ENCODE results near the gene TDRD3.
"Not testable (repeated sequence)": the region's sequence is repeated elsewhere in the genome, so short reads cannot be mapped to it uniquely, and the experiment has no call there.

The TDRD3 gene

GRCh38 chr13:60396783-60397703 is at the start of gene TDRD3:
TDRD3 (plus strand) TSS chr13:60397220; CDS start chr13:60397365, 145 bp downstream.
- peak; percentile 71 for DNase-seq

GRCh38 chr13:60347690-60348089 is 49.3 kb upstream of the TDRD3 start:
- no peak for DNase-seq

- no peak for DNase-seq
Measured at GRCh38 chr13:60348097-60348496, 48.9 kb upstream of the TDRD3 start.

GRCh38 chr13:60351326-60351725 is 45.7 kb upstream of the TDRD3 start:
- no peak for DNase-seq

GRCh38 chr13:60351855-60352615 is 45.0 kb upstream of the TDRD3 start:
- DNase-seq, result no peak

- no peak for DNase-seq
Measured at GRCh38 chr13:60352644-60353043, 44.4 kb upstream of the TDRD3 start.

- no peak for DNase-seq
Measured at GRCh38 chr13:60355056-60355455, 42.0 kb upstream of the TDRD3 start.

GRCh38 chr13:60356970-60357369 is 40.0 kb upstream of the TDRD3 start:
- DNase-seq, result no peak

- DNase-seq, result no peak
Measured at GRCh38 chr13:60358453-60358852, 38.6 kb upstream of the TDRD3 start.

- DNase-seq, result no peak
Measured at GRCh38 chr13:60363288-60363687, 33.7 kb upstream of the TDRD3 start.

- DNase-seq, result no peak
Measured at GRCh38 chr13:60369242-60369641, 27.8 kb upstream of the TDRD3 start.

GRCh38 chr13:60370343-60370742 is 26.7 kb upstream of the TDRD3 start:
- no peak for DNase-seq

- no peak for DNase-seq
Measured at GRCh38 chr13:60372141-60372540, 24.9 kb upstream of the TDRD3 start.

GRCh38 chr13:60379282-60379681 is 17.7 kb upstream of the TDRD3 start:
- not testable (repeated sequence) for DNase-seq

GRCh38 chr13:60379837-60380565 is 17.0 kb upstream of the TDRD3 start:
- DNase-seq, result no peak

GRCh38 chr13:60384911-60385310 is 12.1 kb upstream of the TDRD3 start:
- DNase-seq, result no peak

GRCh38 chr13:60386250-60386649 is 10.8 kb upstream of the TDRD3 start:
- no peak for DNase-seq

- no peak for DNase-seq
Measured at GRCh38 chr13:60392131-60392530, 4.9 kb upstream of the TDRD3 start.

GRCh38 chr13:60395971-60396782 is 843 bp upstream of the TDRD3 start:
- DNase-seq, result peak; percentile 62

GRCh38 chr13:60397704-60398378 is 821 bp downstream of the TDRD3 start:
- DNase-seq, result no peak

- DNase-seq, result no peak
Measured at GRCh38 chr13:60398379-60398891, 1.4 kb downstream of the TDRD3 start.
